Spleen (tissue), 11 donors: ENCODE results near the gene PSAPL1. TPM values are rescaled to one million over a fixed set of nuclear protein-coding genes. Genes with fewer than 3 reads are reported as not detected.
A peak's percentile ranks its signal among the peaks of the same experiment; 100 is the strongest.

Experiments used
- DNase-seq: peaks from one replicate; pipeline ENCODE4 v3.0.0-alpha.2; 2020
- H3K27ac ChIP-seq, 8 donors: fragments of 200-600 bp; sonication (generic) in 7 of 8; 1 replicate in 4 of 8; 2 replicates in 4 of 8; pipeline versions ENCODE4 v1.5.0 to v1.8.0; 2016 to 2021; ENCODE audit warnings: inconsistent platforms in 4 of 8, mild to moderate bottlenecking in 4 of 8, moderate library complexity in 1 of 8
- H3K27me3 ChIP-seq, 7 donors: fragments of 200-600 bp; sonication (generic) in 6 of 7; replicated peaks in 1 of 7; 1 replicate in 4 of 7; 2 replicates in 3 of 7; pipeline versions ENCODE4 v1.5.0 to v1.8.0; 2016 to 2021; ENCODE audit warnings: inconsistent platforms in 3 of 7, mild to moderate bottlenecking in 1 of 7
- H3K36me3 ChIP-seq, 6 donors: fragments of 200-600 bp; sonication (generic) in 5 of 6; 1 replicate in 4 of 6; 2 replicates in 2 of 6; pipeline versions ENCODE4 v1.5.0 to v1.8.0; 2016 to 2021; ENCODE audit warnings: inconsistent platforms in 2 of 6
- H3K4me1 ChIP-seq, 6 donors: fragments of 200-600 bp; sonication (generic) in 5 of 6; 1 replicate in 3 of 6; 2 replicates in 3 of 6; pipeline versions ENCODE4 v1.5.0 to v1.8.0; 2016 to 2021; ENCODE audit warnings: inconsistent platforms in 3 of 6
- H3K4me3 ChIP-seq, 8 donors: fragments of 200-600 bp; sonication (generic) in 7 of 8; 1 replicate in 4 of 8; 2 replicates in 4 of 8; pipeline versions ENCODE4 v1.5.0 to v1.8.0; 2016 to 2021; ENCODE audit warnings: inconsistent platforms in 4 of 8, mild to moderate bottlenecking in 4 of 8, moderate library complexity in 2 of 8
- H3K9me3 ChIP-seq, 8 donors: fragments of 200-600 bp; sonication (generic) in 7 of 8; 1 replicate in 4 of 8; 2 replicates in 4 of 8; pipeline versions ENCODE4 v1.5.0 to v1.8.0; 2016 to 2021; ENCODE audit warnings: inconsistent platforms in 4 of 8
- POLR2A ChIP-seq, 3 donors: fragments of 450-650 bp; IDR thresholded peaks; one replicate each; pipeline ENCODE4 v1.5.1; 2017; ENCODE audit warnings: antibody characterized with exemption in 3 of 3, mild to moderate bottlenecking in 1 of 3
- POLR2AphosphoS5 ChIP-seq, 3 donors: sonication (generic); formaldehyde crosslinking; IDR thresholded peaks; one replicate each; pipeline ENCODE4 v1.5.1; 2017; ENCODE audit warnings: antibody characterized with exemption in 3 of 3
- WGBS, 5 donors: extraction: QIAGEN DNeasy Blood & Tissue Kit in 3 of 5; methylation state at CpG; one replicate each; pipeline versions ENCODE4 v1.1.5 to v1.1.7; 2013 to 2018; 5-methylcytosine and 5-hydroxymethylcytosine counted together
- intact Hi-C: fragments of 100-400 bp; cut with DNase I; formaldehyde crosslinking; loops from one replicate; pipeline ENCODE4 v1.15.0; 2023; ENCODE audit warnings: low total_unique reads
- polyA plus RNA-seq, 3 donors: library from polyadenylated mRNA; stranded (reverse); fragments of 200-250 nt; gene quantifications; one replicate each; pipeline ENCODE4 v1.2.1, GENCODE V29; 2013
- total RNA-seq, 7 donors: library from RNA; depleted of rRNA in 3 of 7; stranded (reverse); fragments of >200 nt in 3 of 7; fragmentation: NEBNext Ultra II Directional in 4 of 7; extraction: Animal tissue kit (Norgen Biotek cat#: 25700) in 4 of 7; gene quantifications; one replicate each; pipeline versions ENCODE4 v1.1.0 to v1.2.1, GENCODE V29; 2016 to 2021
- TF ChIP-seq, protein P1 (sequence below), 11 experiments: fragments of 200-600 bp in 7 of 11; fragments of 450-650 bp in 4 of 11; sonication (generic) in 4 of 11; IDR thresholded peaks in 8 of 11; conservative IDR thresholded peaks in 3 of 11; 1 replicate in 7 of 11; 2 replicates in 4 of 11; pipeline versions ENCODE4 v1.4.0 to v1.8.0; 2016 to 2021; ENCODE audit warnings: antibody characterized with exemption in 11 of 11, inconsistent platforms in 4 of 11, mild to moderate bottlenecking in 1 of 11
- donor health status: healthy with polysubstance abuse.
- donor health status: DM: no; HTN: no; CAD: no; lungs with moderate emphysema.
- donor health status: DM: no; HTN: no; CAD: no.
- donor health status: Bipolar disorder and iron deficiency.
- donor health status: healthy.
- donor health status: DM: no; HTN: no; CAD: no.
- donor health status: DM: yes; HTN: yes; CAD: no.

The PSAPL1 gene
- total and polyA plus RNA-seq, 10 donors: not detected

DNA sequence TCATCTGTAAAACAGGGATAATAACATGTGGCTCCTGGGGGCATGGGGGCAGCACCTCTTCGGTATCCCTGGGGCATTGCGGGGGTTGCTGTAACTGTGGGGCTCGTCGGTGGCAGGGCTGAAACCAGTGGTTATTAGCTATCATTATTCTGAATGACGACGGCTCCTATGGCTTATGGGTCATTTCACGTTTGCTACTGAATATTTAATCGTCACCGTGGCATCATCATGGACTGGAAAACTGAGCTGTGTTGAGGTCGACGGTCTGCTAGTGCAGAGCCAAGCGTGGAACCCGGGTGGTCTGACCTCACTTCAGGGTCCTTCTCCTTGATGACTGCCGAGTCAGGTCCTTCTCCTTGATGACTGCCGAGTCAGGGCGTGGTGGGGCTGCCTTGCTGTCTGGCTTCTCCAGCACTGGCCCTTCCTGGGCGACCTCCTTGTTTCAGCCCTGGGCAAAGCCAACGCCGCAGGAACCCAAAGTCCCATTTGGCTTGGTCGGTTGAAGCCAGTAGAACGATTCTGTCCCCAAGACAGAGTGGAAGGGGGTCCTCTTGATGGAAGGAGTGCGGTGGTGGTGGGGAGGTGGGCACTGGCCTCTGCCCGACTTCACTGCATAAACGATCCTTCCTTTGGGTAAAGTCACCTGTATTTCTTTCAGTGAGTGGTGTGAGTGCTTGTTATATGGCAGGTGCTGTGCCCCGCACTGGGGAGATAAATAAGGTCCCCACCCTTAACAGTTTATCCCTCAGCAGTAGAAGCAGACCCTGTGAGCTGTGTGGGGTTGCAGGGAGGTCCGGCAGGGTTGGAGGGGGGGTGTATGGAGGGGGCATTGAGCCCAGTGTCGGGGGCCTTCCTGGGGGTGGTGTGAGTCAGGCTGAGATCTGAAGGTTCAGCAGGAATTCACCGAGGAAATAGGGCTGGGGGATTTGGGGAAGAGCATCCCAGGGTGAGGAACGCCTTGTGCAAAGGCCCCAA, 40.8 kb downstream of the PSAPL1 start:
- 73 to 82% (median 79%) methylated on average over 24 to 29 of the region's 29 CpGs for WGBS, 5 donors
- no peaks in the 10 kb centered on the region for H3K36me3 ChIP-seq
- no peaks in the 10 kb centered on the region for H3K4me1 ChIP-seq
- TF ChIP-seq, protein P1, sequence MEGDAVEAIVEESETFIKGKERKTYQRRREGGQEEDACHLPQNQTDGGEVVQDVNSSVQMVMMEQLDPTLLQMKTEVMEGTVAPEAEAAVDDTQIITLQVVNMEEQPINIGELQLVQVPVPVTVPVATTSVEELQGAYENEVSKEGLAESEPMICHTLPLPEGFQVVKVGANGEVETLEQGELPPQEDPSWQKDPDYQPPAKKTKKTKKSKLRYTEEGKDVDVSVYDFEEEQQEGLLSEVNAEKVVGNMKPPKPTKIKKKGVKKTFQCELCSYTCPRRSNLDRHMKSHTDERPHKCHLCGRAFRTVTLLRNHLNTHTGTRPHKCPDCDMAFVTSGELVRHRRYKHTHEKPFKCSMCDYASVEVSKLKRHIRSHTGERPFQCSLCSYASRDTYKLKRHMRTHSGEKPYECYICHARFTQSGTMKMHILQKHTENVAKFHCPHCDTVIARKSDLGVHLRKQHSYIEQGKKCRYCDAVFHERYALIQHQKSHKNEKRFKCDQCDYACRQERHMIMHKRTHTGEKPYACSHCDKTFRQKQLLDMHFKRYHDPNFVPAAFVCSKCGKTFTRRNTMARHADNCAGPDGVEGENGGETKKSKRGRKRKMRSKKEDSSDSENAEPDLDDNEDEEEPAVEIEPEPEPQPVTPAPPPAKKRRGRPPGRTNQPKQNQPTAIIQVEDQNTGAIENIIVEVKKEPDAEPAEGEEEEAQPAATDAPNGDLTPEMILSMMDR (IDR thresholded peaks at IDR 0.05 in 8 of 11, conservative IDR thresholded peaks at IDR 0.05 in 3 of 11): no peak
- no peak for TF ChIP-seq POLR2AphosphoS5 (IDR thresholded peaks at IDR 0.05)
- TF ChIP-seq POLR2A (IDR thresholded peaks at IDR 0.05): no peak
- no peak overlapping the region for H3K27ac ChIP-seq
- H3K9me3 ChIP-seq: no peaks in the 10 kb centered on the region
- no peak overlapping the region for H3K4me3 ChIP-seq
- intact Hi-C loops: no loop called here
- peaks cover 0 to 78% (median 0%) of the 10 kb centered on the region in 7 donors for H3K27me3 ChIP-seq
- peak; percentile 46 for DNase-seq

DNA sequence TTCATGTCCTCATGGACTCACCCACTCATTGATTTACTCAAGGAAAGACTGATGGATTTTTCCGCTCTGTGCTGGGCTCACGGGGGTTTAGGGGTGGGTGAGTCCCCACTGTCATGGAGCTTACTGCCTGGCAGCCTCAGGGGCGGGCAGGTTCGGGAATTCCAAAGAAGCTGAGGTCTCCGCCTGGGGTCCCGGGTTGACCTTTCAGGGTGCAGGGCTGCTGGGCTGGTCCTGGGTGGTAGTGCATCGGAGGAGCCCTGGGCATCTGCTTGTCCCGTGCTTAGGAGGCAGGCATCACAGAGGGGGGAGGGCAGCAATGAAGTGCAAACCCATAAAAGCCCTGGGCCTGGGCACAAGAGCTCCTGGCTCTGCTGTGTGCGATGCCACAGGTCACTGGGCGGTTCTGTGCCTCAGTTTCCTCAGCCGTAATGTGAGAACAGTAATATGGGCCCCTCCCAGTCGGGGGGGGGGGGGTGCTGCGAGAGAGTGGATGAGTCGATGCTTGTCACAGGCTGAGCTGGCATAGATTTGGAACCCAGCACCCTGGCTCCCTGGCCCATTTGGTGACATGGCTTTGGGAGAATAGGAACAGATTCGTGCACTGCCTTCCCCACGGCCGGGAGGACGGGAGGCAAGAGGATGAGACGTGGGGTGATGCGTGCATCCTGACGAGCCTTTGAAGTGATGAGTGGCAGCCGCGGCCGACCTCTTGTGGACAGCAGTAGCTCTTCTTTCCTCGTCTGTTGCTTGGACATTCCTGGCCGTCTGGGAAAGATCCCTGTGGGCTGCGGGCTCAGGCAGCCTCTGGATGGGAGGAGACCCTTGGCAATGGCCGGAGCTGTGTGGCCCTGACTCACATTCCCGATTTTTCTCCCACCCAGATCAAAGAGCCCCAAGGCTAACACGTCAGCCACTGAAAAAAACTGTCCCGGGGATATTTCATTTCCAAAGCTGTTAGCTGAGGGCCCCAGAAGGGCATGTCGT, 42.0 kb downstream of the PSAPL1 start:
- no peak overlapping the region for H3K4me3 ChIP-seq
- WGBS, 5 donors: 59 to 65% (median 64%) methylated on average over 29 to 32 of the region's 32 CpGs
- no peaks in the 10 kb centered on the region for H3K4me1 ChIP-seq
- H3K36me3 ChIP-seq: no peaks in the 10 kb centered on the region
- no peak overlapping the region for H3K27ac ChIP-seq
- H3K27me3 ChIP-seq: peaks cover 0 to 66% (median 0%) of the 10 kb centered on the region in 7 donors
- no peak for TF ChIP-seq POLR2A (IDR thresholded peaks at IDR 0.05)
- TF ChIP-seq, protein P1 (IDR thresholded peaks at IDR 0.05 in 8 of 11, conservative IDR thresholded peaks at IDR 0.05 in 3 of 11): no peak
- no peak for TF ChIP-seq POLR2AphosphoS5 (IDR thresholded peaks at IDR 0.05)
- intact Hi-C loops: no loop called here
- peak; percentile 54 for DNase-seq
- H3K9me3 ChIP-seq: no peaks in the 10 kb centered on the region

DNA sequence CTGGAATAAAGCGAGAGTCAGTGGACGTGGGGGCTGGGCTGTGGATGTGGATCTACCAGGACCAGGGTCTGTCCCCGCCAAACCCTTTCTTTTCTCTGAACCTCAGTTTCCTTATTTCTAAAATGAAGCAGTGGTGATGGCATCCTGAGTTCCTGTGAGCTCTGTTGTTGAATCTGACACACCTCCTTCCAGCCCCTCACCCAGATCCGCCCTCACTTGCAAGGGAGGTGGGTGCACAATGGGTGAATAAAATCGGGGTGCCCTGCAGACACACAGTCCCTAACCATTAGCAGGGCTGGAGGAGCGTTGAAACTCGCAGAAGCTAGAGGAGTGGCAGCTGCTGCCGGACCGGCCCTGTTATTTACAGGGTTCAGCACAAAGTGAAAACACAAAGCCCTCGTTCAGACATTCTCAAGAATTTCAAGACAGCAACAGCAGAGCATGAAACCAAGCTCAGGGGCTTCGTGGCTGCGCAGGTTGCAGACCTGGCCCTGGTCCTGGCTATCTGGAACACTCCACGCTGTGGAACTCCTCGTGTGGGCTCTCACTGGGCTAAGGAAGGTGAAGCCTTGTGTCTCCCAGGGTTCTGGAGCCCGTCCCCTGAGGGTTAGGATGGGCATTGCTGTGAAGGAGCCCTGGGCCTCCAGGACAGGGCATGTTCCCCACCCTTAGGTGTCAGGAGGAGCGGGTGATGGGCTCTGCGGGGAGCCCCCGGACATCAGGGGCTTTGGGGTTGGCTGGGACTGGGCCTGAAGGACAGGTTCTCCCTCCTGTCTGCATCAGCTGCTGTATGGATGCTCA, 42.9 kb downstream of the PSAPL1 start:
- 71 to 82% (median 77%) methylated on average over 13 to 18 of the region's 18 CpGs for WGBS, 5 donors
- no peaks in the 10 kb centered on the region for H3K9me3 ChIP-seq
- H3K27me3 ChIP-seq: peaks cover 0 to 57% (median 0%) of the 10 kb centered on the region in 7 donors
- H3K27ac ChIP-seq: no peak overlapping the region
- no peak for TF ChIP-seq POLR2A (IDR thresholded peaks at IDR 0.05)
- no peak for TF ChIP-seq POLR2AphosphoS5 (IDR thresholded peaks at IDR 0.05)
- TF ChIP-seq, protein P1 (IDR thresholded peaks at IDR 0.05 in 8 of 11, conservative IDR thresholded peaks at IDR 0.05 in 3 of 11): no peak
- intact Hi-C loops: no loop called here
- DNase-seq: peak; percentile 34
- H3K36me3 ChIP-seq: no peaks in the 10 kb centered on the region
- H3K4me1 ChIP-seq: no peaks in the 10 kb centered on the region
- H3K4me3 ChIP-seq: no peak overlapping the region
